GM18907 (cell line): ENCODE measurements around the gene PMIS2.
"Not testable (repeated sequence)": the region's sequence is repeated elsewhere in the genome, so short reads cannot be mapped to it uniquely, and the experiment has no call there.

ENCODE experiments used
- ATAC-seq: cut with Tn5 transposase; IDR thresholded peaks from one replicate; pipeline ENCODE4 v1.9.1; 2021; ENCODE audit warnings: mild to moderate bottlenecking, moderate library complexity; ENCODE audit not compliant: unreplicated experiment

The PMIS2 gene

DNA sequence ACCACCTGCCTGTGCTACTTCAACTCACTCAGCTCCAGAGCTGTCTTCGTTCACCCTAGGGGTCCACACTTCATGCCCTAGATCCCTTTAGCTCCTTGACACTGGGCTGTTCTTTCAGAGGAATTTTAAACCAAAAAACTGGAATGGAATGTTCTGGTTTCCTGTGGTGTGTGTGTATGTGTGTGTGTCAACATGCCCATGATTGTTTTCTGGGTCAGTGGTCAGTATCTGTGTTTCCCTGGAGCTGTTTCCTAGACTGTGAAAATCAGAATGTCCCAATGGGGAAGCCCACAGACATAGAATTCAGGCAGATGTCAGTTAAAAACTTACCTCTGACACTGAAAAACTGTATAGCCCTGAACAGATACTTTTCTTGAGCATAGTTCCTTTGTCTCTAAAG lies 1.3 kb downstream of the PMIS2 start:
- ATAC-seq = no peak

DNA sequence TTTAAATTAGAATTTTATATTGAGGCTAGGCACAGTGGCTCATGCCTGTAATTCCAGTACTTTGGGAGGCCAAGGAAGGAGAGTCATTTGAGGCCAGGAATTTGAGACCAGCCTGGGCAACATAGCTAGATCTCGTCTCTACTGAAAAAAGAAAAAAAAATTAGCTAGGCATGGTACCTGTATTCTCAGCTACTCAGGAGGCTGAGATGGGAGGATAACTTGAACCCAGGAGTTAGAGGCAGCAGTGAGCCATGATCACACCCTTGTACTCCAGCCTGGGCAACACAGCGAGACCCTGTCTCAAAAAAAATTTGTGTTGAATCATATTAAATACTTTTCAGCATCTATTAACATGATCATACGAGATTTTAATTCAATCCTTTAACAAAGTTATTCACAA lies 4.9 kb downstream of the PMIS2 start:
- no peak for ATAC-seq

DNA sequence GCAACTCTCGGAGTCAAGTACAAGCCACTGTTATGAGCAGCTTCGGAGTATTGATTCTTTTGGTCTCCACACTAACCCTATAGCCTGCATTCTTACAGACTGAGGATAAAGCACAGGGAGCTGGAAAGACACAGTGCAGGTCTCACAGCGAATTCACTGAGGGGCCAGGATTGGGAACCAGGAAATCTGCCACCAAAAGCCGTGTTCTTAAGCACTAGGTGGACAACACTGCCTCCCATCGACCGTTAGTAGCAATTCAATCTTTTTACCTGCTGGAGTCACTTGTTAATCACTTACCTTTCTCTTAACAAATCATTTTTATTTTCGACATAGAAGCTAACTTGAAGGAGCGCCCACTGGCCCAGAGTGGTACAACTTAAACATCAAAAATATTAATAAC lies 6.3 kb downstream of the PMIS2 start:
- no peak for ATAC-seq

DNA sequence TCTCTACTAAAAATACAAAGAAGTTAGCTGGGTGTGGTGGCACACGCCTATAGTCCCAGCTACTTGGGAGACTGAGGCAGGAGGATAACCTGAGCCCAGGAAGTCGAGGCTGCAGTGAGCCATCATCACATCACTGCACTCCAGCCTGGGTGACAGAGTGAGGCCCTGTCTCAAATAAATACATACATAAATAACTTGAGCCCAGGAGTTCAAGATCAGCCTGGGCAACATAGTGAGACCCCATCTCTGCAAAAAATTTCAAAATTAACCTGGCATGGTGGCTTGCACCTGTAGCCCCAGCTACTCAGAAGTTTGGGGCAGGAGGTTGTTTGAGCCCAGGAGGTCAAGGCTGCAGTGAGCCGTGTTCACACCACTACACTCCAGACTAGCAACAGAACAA lies 9.1 kb downstream of the PMIS2 start:
- ATAC-seq = not testable (repeated sequence)

DNA sequence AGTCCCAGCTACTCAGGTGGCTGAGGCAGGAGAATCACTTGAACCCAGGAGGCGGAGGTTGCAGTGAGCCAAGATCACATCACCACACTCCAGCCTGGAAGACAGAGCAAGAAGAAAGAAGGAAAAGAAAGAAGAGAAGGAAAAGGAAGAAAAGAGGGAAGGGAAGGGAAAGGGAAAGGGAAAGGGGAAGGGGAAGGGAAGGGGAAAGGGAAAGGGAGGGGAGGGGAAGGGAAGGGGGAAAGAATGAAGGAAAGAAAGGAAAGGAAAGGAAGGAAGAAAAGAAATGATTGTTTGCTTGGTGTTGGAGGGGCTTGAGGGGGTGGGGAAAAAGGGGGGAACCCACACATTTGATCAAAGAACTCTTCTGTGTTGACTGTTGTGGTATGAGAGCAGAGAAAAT lies 10.0 kb downstream of the PMIS2 start:
- no peak for ATAC-seq

DNA sequence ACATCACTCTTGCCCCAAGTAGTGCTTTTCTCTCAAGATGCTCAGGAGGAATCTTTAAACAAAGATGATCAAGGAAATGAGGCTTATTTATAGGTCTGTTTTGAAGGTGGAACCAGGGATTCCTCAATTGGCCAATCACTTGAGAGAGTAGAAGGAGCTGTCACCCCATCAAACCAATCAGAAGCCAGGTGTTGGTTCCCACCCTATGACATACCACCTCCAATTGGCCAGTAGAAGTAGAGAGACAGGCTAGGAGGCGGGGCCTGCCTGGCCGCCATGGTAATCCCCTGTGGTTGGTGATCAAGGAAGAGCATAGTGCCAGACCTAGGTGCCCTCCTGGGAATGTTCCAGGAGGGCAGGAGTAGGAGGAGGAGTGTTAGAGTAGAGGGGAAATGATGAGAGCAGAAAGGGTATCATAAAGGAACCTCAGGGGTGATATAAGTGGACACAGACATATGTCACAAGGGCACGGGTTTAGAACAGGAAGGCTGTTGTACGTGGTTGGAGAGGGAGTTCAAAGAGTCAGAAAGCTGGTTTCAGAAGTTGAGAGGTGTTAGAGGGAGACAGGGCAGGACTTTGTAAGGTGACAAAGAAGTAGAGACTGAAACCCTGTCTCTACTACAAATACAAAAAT lies 10.5 kb downstream of the PMIS2 start:
- ATAC-seq = peak; percentile 55

DNA sequence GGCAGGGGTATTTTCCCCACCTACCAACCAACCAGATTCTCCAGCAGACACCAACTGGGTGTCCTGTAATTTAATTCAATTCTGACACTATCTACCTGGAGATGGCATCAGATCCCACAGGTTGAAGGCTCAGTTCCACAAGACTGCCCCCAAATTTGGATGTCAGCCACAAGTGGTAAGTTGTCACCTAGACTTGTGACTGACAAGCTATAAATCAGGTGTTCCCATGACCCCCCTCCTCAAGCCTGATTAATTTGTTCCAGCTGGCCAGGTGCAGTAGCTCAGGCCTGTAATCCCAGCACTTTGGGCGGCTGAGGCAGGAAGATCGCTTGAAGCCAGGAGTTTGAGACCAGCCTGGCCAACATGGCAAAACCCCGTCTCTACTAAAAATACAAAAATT lies 16.0 kb downstream of the PMIS2 start:
- ATAC-seq = no peak

DNA sequence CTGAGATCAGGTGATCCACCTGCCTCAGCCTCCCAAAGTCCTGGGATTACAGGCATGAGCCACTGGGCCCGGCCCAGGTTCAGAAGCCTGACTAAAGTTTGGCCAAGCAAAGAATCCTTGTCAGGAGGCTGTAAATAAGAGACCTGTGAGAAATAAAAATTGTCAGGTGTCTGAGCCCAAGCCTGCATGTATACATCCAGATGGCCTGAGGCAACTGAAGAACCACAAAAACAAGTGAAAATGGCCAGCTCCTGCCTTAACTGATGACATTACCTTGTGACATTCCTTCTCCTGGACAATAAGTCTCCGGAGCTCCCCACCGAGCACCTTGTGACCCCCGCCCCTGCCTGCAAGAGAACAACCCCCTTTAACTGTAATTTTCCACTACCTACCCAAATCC lies 18.5 kb downstream of the PMIS2 start:
- ATAC-seq = not testable (repeated sequence)

DNA sequence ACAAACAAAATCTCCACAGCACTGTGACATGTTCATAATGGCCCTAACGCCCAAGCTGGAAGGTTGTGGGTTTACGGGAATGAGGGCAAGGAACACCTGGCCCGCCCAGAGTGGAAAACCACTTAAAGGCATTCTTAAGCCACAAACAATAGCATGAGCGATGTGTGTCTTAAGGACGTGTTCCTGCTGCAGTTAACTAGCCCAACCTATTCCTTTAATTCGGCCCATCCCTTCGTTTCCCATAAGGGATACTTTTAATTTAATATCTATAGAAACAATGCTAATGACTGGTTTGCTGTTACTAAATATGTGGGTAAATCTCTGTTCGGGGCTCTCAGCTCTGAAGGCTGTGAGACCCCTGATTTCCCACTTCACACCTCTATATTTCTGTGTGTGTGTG lies 21.2 kb downstream of the PMIS2 start:
- not testable (repeated sequence) for ATAC-seq

DNA sequence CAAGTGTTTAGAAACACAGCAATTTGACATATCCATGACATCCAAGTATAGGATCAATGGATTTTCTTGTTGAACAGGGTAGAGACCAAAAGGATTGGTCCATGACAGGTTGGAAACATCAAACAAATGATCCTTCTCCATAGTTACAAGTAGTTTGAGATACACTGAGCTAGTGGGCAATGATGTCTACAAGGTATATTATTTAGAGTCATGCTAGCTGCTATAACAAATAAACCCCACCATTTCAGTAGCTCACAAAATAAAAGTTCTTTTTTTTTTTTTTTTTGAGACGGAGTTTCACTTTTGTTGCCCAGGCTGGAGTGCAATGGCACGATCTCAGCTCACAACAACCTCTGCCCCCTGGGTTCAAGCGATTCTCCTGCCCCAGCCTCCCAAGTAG lies 21.7 kb downstream of the PMIS2 start:
- ATAC-seq = no peak

DNA sequence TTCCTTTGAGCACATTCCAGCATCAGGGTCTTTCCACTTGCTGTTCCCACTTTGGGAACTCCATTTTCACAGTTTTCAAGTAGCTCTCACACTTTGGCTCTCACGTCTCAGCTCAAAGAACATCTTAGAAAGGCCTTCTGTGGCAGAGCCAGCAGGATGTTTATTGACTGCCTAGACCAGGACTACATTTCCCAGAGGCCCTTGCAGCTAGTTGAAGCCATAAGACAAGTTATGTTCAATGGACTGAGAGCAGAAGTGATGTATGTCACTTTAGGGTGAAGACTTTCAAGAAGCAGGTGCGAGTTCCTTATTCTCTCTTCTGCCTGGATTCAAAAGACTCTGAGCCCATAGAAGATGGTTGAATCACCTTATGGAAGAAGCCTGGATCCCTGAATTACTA lies 22.3 kb downstream of the PMIS2 start:
- no peak for ATAC-seq

DNA sequence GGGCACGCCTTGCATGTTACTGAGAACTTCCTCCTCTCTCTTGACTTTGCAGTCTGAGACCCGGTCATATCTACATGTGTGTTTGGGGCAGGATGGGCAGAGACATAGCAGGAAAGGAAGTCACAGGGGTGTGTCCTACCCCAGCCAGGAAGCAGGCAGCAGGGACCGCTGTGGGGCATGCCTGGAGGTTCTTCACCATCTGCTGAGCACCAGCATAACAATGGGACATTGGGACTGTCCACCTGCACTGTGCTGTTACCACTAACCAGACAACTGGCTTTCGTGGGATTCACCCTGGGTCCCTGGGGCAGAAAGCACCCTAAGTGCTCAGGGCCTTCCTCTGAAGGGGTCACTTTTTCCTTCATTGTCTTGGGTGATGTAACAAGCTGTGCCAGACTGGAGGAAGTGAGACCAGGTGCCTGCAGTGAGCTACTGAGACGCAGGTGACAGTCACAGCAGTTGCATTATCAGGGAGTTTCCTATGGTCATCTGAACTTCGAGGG lies 23.9 kb downstream of the PMIS2 start:
- ATAC-seq = peak; percentile 38

DNA sequence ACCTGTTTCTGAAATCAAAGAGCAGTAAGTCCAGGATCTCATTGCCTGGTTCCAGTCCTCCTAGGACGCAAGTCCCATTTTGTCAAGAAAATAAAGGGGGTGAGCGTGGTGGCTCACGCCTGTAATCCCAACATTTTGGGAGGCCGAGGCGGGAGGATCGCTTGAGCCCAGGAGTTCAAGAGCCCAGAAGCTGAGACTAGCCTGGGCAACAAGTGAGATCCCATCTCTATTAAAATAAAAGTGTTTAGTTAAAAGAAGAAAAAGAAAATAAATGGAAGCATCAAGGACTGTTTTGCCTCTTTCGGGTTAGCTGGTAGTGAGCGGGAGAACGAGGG lies 26.2 kb downstream of the PMIS2 start:
- ATAC-seq = peak; percentile 4

DNA sequence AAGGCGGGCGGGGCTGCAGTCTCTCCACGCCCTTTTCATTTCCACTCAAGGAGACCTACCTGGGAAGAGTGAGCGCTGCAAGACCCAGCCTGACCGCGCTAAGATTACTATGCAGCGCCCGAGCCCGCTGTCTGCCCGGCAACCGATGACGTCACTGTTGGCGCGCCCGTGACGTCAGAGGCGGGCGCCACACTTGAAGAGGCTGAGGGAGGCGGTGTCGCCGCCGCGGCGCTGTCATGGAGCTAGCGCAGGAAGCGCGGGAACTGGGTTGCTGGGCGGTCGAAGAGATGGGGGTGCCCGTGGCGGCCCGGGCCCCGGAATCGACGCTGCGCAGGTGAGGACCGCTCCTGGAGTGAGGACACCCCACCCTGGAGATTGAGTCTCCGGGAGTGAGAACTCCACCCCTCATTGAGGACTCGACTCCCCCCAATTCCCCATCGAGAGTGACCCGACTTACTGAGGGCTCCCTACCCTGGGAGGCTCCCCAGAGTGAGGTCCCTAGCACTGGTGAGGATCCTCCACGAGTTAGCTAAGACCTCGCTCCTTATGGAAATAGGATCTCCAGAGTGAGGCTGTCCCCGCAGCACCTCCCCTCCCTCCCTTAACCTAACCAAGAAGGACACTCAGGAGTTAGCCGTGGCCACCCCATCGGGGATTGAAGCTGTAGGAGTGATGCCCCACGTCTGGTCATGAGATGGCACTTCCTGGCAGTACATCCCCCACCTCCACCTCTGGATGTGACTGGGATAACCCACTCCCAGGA lies 26.8 kb downstream of the PMIS2 start, which contains the start of gene HAUS5:
Gene HAUS5 (plus strand): TSS at position 177 of the 763 bp plus-strand sequence. CDS start 60 bp downstream, at position 237.
- peak; percentile 72 for ATAC-seq

DNA sequence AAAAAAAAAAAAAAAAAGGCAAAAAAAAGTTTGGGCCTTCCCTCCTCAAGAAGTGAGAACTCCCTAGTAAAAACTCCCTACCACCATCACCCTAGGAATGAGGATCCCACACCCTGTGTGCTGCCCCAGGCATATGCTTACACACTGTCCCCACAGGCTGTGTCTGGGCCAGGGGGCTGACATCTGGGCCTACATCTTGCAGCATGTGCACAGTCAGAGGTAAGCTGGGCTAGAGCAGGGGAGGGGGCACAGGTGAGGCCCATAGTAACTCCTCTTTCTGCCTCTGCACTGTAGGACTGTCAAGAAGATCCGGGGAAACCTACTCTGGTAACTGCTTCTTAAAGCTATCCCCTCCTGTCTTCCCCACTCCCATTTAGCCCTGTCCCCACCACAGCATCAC lies 27.6 kb downstream of the PMIS2 start:
- no peak for ATAC-seq

DNA sequence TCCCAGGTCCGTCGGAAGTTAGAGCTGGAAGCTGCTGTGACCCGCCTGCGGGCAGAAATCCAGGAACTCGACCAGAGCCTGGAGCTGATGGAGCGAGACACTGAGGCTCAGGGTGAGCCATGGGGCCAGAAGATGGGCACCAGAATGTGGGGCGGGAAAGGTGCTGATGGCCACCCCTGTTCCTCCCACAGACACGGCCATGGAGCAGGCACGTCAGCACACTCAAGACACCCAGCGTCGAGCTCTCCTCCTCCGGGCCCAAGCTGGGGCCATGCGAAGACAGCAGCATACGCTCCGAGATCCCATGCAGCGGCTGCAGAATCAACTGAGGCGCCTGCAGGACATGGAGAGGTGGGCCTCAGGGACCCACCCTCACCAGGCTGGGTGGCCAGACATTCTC lies 29.1 kb downstream of the PMIS2 start:
- ATAC-seq = no peak

DNA sequence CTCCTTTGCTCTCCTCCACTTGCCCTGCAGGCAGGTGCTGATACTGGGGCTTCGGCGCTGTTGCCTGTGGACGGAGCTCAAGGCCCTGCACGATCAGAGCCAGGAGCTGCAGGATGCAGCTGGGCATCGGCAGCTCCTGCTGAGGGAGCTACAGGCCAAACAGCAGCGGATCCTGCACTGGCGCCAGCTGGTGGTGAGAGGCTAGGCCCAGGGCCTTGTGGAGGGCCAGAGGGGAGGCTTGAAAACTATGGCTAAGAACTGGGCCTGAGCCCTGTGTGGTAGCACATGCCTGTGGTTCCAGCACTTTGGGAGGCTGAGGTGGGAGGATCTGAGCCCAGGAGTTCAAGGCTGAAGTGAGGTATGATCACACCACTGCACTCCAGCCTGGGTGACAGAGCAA lies 32.9 kb downstream of the PMIS2 start:
- no peak for ATAC-seq

DNA sequence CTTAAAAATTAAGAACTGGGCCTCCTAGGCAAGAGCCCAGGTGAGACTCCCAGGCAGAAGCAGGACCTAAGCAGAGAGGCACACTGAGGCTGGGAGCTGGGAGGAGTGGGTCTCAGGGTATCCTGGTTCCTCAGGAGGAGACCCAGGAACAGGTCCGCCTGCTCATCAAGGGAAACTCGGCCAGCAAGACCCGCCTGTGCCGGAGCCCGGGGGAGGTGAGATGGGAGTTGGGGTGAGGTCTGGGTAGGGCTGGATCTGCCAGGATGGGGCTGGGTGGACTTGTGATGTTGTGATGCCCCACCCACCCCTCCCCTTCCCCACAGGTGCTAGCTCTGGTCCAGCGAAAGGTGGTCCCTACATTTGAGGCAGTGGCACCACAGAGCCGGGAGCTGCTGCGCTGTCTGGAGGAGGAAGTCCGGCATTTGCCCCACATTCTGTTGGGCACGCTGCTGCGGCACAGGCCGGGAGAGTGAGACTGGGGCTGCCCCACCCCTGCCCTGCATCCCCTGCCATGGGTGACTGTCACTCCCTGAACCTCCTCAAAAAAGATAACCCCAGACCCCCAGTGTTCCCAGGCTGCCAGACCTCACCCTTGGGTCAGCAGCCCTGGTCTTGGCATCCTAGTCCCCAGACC lies 33.4 kb downstream of the PMIS2 start:
- no peak for ATAC-seq

DNA sequence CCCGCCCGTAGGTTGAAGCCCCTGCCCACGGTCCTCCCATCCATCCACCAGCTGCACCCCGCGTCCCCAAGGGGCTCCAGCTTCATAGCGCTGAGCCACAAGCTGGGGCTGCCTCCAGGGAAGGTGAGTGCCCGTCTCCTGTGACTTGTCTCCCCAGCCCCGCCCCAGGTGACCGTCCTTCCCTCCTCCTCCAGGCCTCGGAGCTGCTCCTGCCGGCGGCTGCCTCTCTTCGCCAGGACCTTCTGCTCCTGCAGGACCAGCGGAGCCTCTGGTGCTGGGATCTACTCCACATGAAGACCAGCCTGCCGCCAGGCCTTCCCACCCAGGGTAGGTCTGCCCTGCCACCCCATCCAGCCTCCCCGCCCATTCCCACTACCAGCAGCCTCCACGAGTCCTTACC lies 34.0 kb downstream of the PMIS2 start:
- ATAC-seq = no peak

DNA sequence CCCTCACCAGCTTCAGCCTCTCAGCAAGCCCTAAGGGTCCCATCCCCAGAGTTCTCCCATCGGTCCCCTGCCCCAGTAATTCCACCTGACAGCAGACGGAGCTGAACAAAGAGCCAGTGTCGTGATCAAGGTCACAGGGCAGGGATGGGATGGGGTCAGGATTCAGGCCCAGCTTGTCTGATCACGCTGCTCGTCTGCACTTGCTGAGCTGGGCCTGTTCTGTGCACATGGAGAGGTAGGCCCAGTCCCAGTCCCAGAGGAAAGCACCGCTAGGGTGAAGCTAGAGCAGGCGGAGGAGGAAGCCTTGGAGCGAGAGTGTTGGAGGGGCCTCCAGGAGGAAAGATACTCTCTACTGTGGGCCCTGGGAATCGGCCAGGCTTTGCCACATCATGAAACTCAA lies 35.7 kb downstream of the PMIS2 start:
- ATAC-seq = no peak

DNA sequence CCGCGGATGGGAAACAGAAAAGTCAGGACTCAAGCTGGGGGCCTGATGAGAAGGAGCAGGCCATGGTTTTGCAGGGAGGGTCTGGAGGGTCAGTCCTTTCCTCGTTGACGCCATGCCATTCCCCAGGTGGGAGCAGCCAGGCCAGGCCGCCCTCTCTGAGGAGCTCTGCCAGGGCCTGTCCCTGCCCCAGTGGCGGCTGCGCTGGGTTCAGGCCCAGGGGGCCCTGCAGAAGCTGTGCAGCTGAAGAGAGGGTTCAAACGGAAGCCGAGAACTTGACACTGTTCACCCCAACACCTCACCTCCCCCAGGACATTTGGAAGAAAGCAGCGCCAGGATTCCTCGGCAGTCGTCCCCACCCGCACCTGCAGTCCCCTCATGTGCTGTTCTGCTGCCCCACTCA lies 36.8 kb downstream of the PMIS2 start:
- ATAC-seq = no peak
